Activated T-cell treated with anti-CD3 and anti-CD28 coated beads, Interleukin-2, amount 50 U/mL, for 4 hours (primary cell): ENCODE data around the gene RTP2. TPM values are rescaled to one million over a fixed set of nuclear protein-coding genes. Genes with fewer than 3 reads are reported as not detected.
A peak's percentile ranks its signal among the peaks of the same experiment; 100 is the strongest.

ENCODE experiments used
- ATAC-seq, 2 donors: fragments of 200-7000 bp; cut with Tn5 transposase; one replicate each; pipeline ENCODE4 v1.10.0; 2021
- DNase-seq: peaks from one replicate; pipeline ENCODE4 v3.0.0-alpha.2; 2020
- H3K27me3 Mint-ChIP-seq: one replicate; pipeline ENCODE4 v1.8.0; 2021; ENCODE audit warnings: low read depth, mixed read lengths
- H3K36me3 Mint-ChIP-seq: one replicate; pipeline ENCODE4 v1.8.0; 2022; ENCODE audit warnings: mixed read lengths; ENCODE audit not compliant: insufficient read depth
- H3K4me1 Mint-ChIP-seq: one replicate; pipeline ENCODE4 v1.8.0; 2021; ENCODE audit warnings: low read depth, mixed read lengths
- H3K4me3 Mint-ChIP-seq: one replicate; pipeline ENCODE4 v1.8.0; 2021; ENCODE audit warnings: mild to moderate bottlenecking, moderate library complexity, mixed read lengths
- H3K9me3 Mint-ChIP-seq: one replicate; pipeline ENCODE4 v1.8.0; 2021; ENCODE audit warnings: mixed read lengths
- total RNA-seq, 3 donors: library from RNA; stranded (reverse); gene quantifications; one replicate each; pipeline ENCODE4 v1.2.1, GENCODE V29; 2021

The RTP2 gene
- total RNA-seq, 3 donors from 2014 or later, result not detected

DNA sequence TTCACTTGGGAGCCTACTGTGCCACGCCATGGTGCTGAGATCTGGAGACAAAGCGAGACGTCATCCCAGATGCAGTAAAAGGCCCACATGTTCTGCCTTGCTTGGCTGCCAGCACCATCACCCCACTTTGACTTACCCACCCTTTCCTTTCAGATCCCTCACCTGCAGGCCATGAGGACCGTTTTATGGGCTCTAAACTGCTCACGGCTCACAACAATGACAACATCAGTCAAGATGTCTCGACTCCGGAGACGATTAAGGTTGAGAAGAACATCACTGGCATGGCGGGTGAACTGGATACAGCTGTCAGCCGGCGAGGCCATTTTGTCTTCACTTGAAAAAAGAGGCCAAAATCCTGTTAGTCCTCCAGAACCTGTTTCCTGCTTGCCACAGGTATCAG, 31.0 kb upstream of the RTP2 start:
- no peak overlapping the region for H3K4me3 Mint-ChIP-seq
- peaks cover 41% of the 10 kb centered on the region for H3K36me3 Mint-ChIP-seq
- H3K9me3 Mint-ChIP-seq, result no peaks in the 10 kb centered on the region
- ATAC-seq (no peak), DNase-seq (no peak)
- H3K4me1 Mint-ChIP-seq, result peaks cover 12% of the 10 kb centered on the region
- H3K27me3 Mint-ChIP-seq, result peaks cover 3% of the 10 kb centered on the region

DNA sequence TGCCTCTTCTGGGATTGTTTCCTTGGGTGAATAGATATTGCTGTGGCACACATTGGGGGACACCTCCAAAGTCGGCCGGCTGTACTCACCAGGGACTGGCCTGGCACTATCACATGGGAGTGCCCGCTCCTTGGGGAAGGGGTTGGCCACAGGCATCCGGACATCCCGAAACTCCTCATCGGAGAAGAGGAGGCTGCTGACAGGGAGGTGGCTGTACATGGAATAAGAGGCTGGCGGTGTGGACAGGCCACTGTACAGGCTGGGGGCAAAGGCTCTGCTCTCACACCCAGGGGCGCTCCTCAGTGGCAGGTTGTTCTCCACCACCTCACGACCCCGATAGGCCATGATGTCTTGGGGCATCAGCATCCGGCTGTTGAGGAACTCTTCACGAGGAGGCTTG, 27.2 kb upstream of the RTP2 start:
- no peak for DNase-seq
- ATAC-seq, result no peak
- Mint-ChIP-seq H3K9me3 (no peaks in the 10 kb centered on the region), H3K4me3 (no peak overlapping the region), H3K4me1 (no peaks in the 10 kb centered on the region), H3K36me3 (peaks cover 61% of the 10 kb centered on the region), H3K27me3 (no peaks in the 10 kb centered on the region)

DNA sequence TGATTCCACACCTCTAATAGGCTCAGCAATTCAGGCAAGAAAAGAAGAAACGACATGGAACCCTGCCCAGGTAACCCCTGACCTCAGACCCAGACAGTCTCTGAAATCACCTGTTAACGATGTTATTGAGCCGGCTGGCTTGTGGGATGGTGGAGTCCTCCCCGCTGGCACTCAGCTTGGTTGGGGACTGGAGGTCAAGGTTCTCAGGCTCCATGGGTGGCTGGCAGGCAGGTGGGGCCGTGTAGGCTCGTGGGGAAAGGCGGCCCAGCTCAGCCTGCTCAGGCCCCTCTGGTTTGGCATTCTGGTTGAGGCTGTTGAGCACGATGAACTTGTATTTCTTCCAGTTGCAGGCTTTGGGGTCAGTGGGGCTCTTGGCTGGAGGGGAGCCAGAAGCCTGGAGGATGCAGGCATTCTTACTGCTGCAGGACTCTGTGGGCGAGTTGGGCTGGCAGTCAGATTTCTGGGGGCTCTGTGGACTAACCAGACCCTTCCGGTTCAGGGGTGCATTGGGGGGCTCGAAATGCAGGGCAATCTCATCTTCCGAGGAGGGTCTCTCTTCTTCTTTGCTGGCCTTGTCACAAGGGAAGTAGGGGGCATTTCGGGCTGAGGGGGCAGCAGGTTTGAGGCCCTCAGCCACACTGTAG, 26.7 kb upstream of the RTP2 start:
- Mint-ChIP-seq H3K9me3 (no peaks in the 10 kb centered on the region), H3K4me1 (no peaks in the 10 kb centered on the region), H3K27me3 (no peaks in the 10 kb centered on the region), H3K36me3 (peaks cover 62% of the 10 kb centered on the region), H3K4me3 (no peak overlapping the region)
- no peak for ATAC-seq
- DNase-seq, result no peak

DNA sequence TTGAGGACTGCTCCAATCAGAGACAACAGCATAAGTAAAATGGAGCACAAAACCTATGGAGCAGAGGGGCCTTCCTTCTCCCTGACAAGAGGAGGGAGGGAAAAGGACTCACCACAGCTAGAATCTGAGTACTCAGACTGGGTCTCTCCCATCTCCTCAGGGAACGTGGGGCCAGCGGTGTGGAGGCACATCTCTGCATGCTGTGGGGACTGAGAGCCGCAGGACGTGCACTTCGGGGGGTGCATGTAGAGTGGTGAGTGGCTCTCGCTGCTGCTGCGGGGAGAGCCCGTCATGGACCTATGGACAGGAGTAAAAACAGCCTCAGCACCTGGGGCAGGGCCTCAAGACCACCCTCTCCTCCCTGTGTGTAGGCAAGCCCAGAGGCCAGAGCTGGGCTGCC, 25.9 kb upstream of the RTP2 start:
- DNase-seq (no peak), ATAC-seq (no peak)
- no peaks in the 10 kb centered on the region for H3K9me3 Mint-ChIP-seq
- no peaks in the 10 kb centered on the region for H3K4me1 Mint-ChIP-seq
- H3K27me3 Mint-ChIP-seq, result no peaks in the 10 kb centered on the region
- H3K36me3 Mint-ChIP-seq, result peaks cover 67% of the 10 kb centered on the region
- no peak overlapping the region for H3K4me3 Mint-ChIP-seq

DNA sequence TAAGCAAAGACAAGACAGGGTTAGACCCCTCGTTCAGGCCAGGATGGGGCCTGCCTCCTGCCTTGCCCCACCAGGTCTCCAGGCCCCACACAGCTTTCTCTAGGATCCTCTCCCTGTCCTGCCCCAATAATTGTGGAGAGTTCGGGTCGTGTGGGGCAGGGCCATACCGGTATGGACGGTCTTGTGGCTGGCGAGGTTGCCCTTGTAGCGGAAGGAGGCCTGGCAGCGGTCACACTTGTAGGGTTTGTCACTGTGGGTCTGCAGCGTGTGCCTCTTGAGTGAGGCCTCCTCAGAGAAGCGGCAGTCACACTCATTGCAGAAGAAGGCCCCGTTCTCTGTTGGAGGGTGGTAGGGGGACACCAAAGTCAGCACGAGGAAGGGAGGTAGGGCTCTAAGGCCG, 24.2 kb upstream of the RTP2 start:
- peaks cover 72% of the 10 kb centered on the region for H3K36me3 Mint-ChIP-seq
- H3K9me3 Mint-ChIP-seq, result no peaks in the 10 kb centered on the region
- ATAC-seq, result no peak
- H3K27me3 Mint-ChIP-seq, result no peaks in the 10 kb centered on the region
- no peak overlapping the region for H3K4me3 Mint-ChIP-seq
- no peaks in the 10 kb centered on the region for H3K4me1 Mint-ChIP-seq
- DNase-seq, result no peak

DNA sequence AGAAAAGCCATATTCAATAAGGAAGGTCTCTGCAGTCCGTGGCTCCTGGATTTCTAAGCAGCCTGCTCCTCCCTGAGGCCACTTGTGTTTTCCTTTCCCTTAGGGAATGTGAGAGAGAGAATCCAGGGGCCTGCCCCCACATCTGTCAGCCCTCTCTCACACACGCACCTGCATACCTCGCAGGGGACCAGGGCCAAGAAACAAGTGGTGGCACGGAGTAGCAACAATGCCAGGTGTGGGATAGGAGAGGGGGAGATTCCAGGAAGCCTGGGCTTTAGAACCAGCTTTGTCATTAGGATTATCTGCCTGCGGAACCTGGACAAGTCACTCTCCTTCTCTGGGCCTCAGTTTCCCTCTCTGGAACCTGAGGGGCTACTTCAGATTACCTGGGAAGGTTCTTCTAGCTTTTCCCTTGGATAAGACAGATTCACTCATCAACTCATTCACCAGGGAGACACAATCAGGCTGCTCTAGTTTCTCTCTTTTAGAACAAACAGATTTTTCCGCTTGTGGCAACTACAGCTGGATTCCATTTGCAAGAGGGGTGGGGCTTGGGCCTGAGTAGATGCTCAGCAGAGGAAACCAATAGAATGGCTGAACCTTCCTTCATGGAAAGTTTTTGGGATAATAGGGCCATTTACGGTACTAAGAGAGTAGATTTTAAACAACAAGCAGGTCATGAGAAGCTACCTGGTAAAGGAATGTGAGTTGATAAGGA, 23.5 kb upstream of the RTP2 start:
- peaks cover 66% of the 10 kb centered on the region for H3K36me3 Mint-ChIP-seq
- H3K9me3 Mint-ChIP-seq, result no peaks in the 10 kb centered on the region
- no peaks in the 10 kb centered on the region for H3K27me3 Mint-ChIP-seq
- H3K4me3 Mint-ChIP-seq, result no peak overlapping the region
- ATAC-seq (no peak), DNase-seq (no peak)
- no peaks in the 10 kb centered on the region for H3K4me1 Mint-ChIP-seq

DNA sequence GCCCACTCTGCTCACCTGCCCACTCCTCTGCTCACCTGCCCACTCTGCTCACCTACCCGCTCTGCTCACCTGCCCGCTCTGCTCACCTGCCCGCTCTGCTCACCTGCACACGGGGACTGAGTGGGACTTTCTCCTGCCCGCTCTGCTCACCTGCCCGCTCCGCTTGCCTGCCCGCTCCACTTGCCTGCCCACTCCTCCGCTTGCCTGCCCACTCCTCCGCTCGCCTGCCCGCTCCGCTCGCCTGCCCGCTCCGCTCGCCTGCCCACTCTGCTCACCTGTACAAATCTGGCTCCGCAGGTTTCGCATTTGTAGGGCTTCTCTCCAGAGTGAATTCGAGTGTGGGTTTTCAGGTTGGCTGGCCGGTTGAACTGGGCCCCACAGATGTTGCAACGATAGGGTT, 22.9 kb upstream of the RTP2 start:
- Mint-ChIP-seq H3K4me3 (no peak overlapping the region), H3K9me3 (no peaks in the 10 kb centered on the region), H3K27me3 (no peaks in the 10 kb centered on the region), H3K36me3 (peaks cover 68% of the 10 kb centered on the region), H3K4me1 (no peaks in the 10 kb centered on the region)
- ATAC-seq (no peak), DNase-seq (no peak)

DNA sequence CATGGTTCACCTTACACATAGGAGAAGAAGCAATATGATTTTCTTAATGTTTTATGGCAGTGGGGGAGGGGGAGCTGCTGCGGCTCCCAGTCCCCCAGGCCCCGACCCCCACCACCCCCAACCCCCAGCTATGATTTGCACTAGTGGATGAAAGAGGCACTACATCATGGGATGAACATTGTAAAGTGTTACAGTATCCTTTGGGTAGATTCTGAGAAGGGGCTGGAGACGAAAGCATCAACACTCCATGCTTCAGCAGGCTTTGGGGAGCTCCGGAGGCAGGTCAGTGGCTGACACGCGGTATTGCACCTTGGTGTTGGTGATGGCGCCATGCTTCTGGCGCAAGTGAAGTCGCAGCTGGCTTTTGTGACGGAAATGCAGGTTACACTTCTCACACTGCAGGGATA, 19.9 kb upstream of the RTP2 start:
- DNase-seq, result no peak
- no peak overlapping the region for H3K4me3 Mint-ChIP-seq
- H3K9me3 Mint-ChIP-seq, result no peaks in the 10 kb centered on the region
- ATAC-seq, result no peak
- no peaks in the 10 kb centered on the region for H3K4me1 Mint-ChIP-seq
- no peaks in the 10 kb centered on the region for H3K27me3 Mint-ChIP-seq
- peaks cover 43% of the 10 kb centered on the region for H3K36me3 Mint-ChIP-seq

DNA sequence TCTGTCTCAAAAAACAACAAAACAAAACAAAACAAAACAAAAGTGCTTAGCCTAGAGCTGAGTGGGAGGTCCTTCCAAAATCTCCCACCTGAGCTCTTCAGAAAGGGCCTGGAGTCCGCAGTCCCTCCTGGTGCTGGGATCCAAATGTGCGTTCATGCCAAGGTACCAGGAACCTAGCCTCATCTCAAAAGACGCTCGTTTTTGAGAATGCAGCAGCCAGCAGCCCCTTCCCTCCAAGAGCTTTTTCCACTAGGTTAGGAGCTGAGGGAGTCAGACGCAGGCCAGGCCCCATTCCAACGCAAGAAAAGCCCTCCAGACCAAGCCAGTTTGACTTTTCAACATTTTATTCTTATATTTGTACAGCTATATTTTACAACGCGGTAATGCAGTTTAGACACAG, 18.7 kb upstream of the RTP2 start:
- no peaks in the 10 kb centered on the region for H3K4me1 Mint-ChIP-seq
- H3K9me3 Mint-ChIP-seq, result no peaks in the 10 kb centered on the region
- H3K27me3 Mint-ChIP-seq, result no peaks in the 10 kb centered on the region
- DNase-seq (no peak), ATAC-seq (no peak)
- no peak overlapping the region for H3K4me3 Mint-ChIP-seq
- peaks cover 34% of the 10 kb centered on the region for H3K36me3 Mint-ChIP-seq

DNA sequence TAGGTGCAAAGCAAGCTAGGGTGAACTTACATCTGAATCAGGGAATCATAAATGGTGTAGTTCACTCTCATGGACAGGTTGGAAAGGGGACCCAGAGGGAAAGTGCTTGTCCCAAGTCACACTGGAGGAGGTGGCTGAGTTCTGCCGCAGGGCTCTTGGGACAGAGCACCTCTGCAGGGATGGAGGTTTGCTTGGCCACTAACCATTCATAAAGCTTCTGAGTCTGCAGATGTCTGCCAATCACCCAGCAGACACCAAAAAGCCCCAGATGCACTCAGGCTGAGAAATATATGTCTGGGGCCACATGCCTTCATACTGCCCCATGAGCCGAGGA, 17.9 kb upstream of the RTP2 start:
- ATAC-seq, result no peak

DNA sequence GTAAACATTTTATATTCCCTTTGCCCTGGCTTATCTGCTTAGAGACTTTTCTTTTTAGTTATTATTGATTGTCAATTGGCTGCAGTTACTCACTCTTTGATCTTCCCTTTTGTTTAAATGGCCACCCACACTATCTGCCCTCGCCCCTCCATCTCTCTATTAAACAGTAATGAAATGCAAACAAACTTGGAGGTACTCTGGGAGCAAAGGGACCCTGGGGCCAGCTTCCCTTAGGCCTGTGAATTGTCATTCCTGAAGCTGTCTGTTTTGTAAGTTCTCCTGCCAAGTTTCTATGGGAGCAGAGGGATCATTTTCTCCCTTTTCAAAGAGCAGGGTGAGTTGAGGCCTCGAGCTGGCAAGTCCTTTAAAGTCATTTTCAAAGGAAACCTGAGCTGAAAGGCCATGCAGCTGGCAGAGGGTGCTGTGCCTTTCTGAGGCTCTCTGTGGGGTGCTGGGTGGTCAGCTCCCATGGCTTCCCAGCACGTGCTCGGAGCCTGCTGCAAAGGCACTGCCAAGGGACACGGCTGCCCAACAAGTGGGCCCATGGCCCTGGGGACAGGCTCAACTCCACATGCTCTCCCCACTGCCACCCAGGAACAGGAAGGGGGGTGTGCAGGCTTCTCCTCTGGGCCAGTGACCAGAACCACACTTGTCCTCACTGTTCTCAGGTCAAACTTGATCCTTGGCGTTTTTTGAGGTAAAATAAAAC, 17.4 kb upstream of the RTP2 start:
- no peaks in the 10 kb centered on the region for H3K27me3 Mint-ChIP-seq
- H3K36me3 Mint-ChIP-seq, result peaks cover 26% of the 10 kb centered on the region
- H3K4me3 Mint-ChIP-seq, result no peak overlapping the region
- ATAC-seq (no peak), DNase-seq (no peak)
- no peaks in the 10 kb centered on the region for H3K9me3 Mint-ChIP-seq
- no peaks in the 10 kb centered on the region for H3K4me1 Mint-ChIP-seq

More for the DNA sequence above, 17.9 kb upstream of the RTP2 start:
- Mint-ChIP-seq H3K27me3 (no peaks in the 10 kb centered on the region), H3K4me1 (no peaks in the 10 kb centered on the region), H3K4me3 (no peak overlapping the region), H3K9me3 (no peaks in the 10 kb centered on the region), H3K36me3 (peaks cover 28% of the 10 kb centered on the region)
- no peak for DNase-seq

DNA sequence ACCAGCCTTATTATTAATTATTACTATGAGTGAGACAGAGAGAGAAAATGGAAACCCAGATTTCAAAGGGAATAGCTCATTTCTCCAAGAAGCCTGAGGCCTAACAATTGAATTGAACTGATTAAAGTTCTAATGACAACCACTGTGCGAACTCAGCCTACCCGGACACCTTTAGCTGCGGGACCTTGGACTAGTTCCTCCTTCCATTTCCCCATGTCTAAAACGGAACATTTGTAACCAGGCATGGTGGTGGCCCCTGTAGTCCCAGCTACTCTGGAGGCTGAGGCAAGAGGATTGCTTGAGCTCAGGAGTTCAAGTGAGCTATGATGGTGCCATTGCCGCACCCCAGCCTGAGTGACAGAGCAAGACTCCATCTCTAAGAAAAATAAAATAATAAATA, 16.4 kb upstream of the RTP2 start:
- ATAC-seq, result no peak
- Mint-ChIP-seq H3K27me3 (no peaks in the 10 kb centered on the region), H3K9me3 (no peaks in the 10 kb centered on the region), H3K36me3 (peaks cover 19% of the 10 kb centered on the region), H3K4me3 (no peak overlapping the region), H3K4me1 (peaks cover 8% of the 10 kb centered on the region)
- DNase-seq, result no peak

DNA sequence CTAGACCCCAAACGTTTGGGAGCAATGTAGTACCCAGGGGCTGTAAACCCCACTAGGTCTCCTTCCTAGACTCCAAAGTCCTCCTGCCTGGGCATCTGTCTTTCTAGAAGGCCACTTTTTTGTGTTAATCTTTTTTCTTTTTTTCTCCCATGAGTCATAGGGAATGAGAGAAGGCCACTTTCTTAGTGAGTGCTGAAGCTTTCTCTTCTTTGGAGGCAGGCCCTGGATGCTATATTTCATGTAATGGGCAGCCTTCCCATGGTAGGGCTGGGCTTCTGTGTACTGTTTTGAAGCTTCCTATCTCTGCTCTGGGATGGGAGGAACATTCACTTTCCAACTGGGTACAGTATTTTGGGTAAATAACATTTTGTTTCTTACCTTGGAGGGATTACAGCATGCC, 15.2 kb upstream of the RTP2 start:
- H3K4me3 Mint-ChIP-seq, result no peak overlapping the region
- peaks cover 8% of the 10 kb centered on the region for H3K36me3 Mint-ChIP-seq
- DNase-seq (no peak), ATAC-seq (no peak)
- no peaks in the 10 kb centered on the region for H3K27me3 Mint-ChIP-seq
- peaks cover 15% of the 10 kb centered on the region for H3K4me1 Mint-ChIP-seq
- H3K9me3 Mint-ChIP-seq, result no peaks in the 10 kb centered on the region

DNA sequence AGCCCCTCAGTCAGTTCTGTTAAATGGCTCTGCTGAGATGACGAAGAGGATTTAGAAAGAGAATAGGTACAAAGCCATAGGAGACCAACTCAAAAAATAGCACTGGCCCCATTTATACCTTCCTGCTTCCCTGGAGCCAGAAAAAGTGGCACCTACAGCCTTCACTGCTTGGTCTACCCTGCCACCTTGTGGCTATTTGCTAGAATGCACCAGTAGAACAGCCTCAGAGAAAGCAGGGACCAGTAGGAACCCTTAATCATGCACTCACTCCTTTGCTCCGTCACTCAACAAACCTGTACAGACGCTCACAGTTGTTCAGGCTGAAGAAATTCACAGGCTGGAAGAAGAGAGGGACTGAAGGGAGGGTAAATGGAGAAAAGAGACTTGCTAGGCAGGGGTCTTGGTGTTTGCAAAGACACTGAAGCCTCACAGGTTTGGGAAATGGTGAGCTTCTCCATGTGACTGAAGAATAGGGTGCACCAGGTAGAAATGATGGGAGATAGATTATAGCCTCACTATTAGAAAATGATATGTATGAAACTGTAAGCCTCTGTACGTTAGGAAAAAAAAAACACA, 12.1 kb upstream of the RTP2 start:
- DNase-seq, result peak; percentile 65
- H3K36me3 Mint-ChIP-seq, result no peaks in the 10 kb centered on the region
- peak; percentile 84 to 87 for ATAC-seq
- H3K27me3 Mint-ChIP-seq, result no peaks in the 10 kb centered on the region
- H3K4me3 Mint-ChIP-seq, result no peak overlapping the region
- peaks cover 15% of the 10 kb centered on the region for H3K4me1 Mint-ChIP-seq
- H3K9me3 Mint-ChIP-seq, result no peaks in the 10 kb centered on the region

DNA sequence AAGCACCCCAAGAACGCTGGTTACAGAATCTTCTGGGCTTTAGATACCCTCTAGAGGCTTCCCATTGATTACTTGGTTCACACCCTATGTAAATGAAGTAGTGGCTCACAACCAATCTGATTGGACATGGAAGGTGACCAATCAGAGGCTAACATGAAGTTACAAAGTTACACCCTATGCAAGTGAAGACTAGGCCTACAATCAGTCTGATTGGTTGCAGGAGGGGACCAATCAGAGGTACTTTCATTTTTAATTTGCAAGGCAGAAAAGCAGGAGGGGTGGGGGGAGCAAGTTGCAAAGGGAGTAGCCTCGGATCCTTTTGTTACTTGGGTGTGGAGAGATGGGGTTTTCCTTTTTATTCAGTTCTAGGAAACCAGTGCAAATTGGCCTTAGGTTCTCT, 11.1 kb upstream of the RTP2 start:
- Mint-ChIP-seq H3K9me3 (no peaks in the 10 kb centered on the region), H3K27me3 (no peaks in the 10 kb centered on the region), H3K4me1 (peaks cover 15% of the 10 kb centered on the region), H3K36me3 (no peaks in the 10 kb centered on the region), H3K4me3 (no peak overlapping the region)
- DNase-seq (no peak), ATAC-seq (peak; percentile 41 to 72)
